ENCODE data around the gene CYP4A22. TPM values are rescaled to one million over a fixed set of nuclear protein-coding genes. Genes with fewer than 3 reads are reported as not detected.
A peak's percentile ranks its signal among the peaks of the same experiment; 100 is the strongest.
"Not testable (repeated sequence)": the region's sequence is repeated elsewhere in the genome, so short reads cannot be mapped to it uniquely, and the experiment has no call there.

CYP4A22 gene
- polyA plus RNA-seq, 2 of the 4 experiments (the other 2 are of a cell fraction), result not detected

DNA sequence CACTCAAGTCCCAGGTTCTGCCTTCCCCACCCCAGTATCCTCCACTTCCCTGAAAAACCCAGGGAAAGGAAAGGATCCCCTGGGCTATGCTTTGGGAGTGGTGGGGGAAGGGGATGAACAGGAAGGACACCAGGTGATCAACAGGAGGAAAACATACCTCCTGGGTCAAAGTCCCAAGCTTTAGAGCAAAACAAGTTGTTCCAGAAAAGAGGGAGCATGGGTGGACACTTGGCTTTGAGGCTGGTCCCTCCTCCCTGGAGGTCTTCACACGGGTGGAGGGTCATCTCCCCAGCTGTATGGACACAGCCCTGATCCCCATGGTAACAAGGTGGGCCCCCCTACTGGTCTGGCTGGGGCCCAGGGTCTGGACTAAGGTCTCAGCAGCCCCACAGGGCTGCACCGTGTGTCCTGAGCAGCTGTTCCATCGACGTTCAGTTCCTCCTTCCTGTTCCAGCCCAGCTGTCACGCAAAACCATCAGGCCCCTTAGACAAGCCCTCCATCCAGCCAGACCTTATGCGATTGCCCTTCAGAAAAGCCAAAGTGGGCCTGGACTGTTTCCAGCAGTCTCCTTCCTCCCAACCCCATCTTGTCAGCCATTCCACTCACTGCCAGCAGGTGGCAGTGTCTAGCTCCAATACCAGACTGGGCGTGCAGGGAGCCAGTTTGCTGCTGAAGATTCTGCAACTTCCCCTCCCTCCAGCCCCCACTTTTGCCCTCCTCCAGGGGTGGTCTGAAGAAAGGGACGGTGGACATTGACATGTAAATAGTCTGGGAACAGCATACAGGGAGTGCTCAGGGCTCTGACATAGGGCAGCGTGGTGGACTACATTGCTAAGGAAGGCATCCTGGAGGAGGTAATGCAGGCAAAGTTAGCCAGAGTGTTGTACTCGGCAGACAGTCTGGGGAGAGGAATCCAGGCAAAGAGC lies 55.5 kb downstream of the CYP4A22 start:
- peak; percentile 7 for FAIRE-seq
- peak; percentile 62 to 64 for DNase-seq (ENCODE audit: low read depth in 1 of 2, low spot score in 1 of 2)
- peak; percentile 47 to 61; a peak in 3 of 6 replicates for ATAC-seq
- CTCF ChIA-PET, result interaction anchor here (0.6 to 10.5 kb wide), 26 partner anchors 8 to 534 kb away, joined by 3 to 142 read pairs (median 4); no protein-coding TSS in a partner anchor
- Histone ChIP-seq H3K4me1 (peaks cover 39% of the 10 kb centered on the region), H3K4me3 (0 out of 3 replicates have a peak overlapping the region, but pooled peaks have one; percentile 25), H3K27ac (peak overlapping the region; percentile 85 to 92), H3K9me3 (no peaks in the 10 kb centered on the region), H3K4me2 (peak overlapping the region; percentile 90)
- peak; percentile 53 for TF ChIP-seq SMC3 (IDR thresholded peaks at IDR 0.05)
- TF ChIP-seq SREBF2 (IDR thresholded peaks at IDR 0.05), result no peak
- peak; percentile 58 to 73 for TF ChIP-seq RAD21 (conservative IDR thresholded peaks at IDR 0.05 in 1 of 2, IDR thresholded peaks at IDR 0.05 in 1 of 2)
- no peak for TF ChIP-seq RFX5 (IDR thresholded peaks at IDR 0.05)
- TF ChIP-seq, protein P1, sequence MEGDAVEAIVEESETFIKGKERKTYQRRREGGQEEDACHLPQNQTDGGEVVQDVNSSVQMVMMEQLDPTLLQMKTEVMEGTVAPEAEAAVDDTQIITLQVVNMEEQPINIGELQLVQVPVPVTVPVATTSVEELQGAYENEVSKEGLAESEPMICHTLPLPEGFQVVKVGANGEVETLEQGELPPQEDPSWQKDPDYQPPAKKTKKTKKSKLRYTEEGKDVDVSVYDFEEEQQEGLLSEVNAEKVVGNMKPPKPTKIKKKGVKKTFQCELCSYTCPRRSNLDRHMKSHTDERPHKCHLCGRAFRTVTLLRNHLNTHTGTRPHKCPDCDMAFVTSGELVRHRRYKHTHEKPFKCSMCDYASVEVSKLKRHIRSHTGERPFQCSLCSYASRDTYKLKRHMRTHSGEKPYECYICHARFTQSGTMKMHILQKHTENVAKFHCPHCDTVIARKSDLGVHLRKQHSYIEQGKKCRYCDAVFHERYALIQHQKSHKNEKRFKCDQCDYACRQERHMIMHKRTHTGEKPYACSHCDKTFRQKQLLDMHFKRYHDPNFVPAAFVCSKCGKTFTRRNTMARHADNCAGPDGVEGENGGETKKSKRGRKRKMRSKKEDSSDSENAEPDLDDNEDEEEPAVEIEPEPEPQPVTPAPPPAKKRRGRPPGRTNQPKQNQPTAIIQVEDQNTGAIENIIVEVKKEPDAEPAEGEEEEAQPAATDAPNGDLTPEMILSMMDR (IDR thresholded peaks at IDR 0.05), result peak; percentile 74
- no peak for TF ChIP-seq ESRRA (IDR thresholded peaks at IDR 0.05; ENCODE audit: borderline replicate concordance, low read length)
- POLR2A ChIA-PET, result no interaction called here
- WGBS (ENCODE audit: missing lambda C conversion rate), result 15% methylated on average over 7 of the region's 10 CpGs

DNA sequence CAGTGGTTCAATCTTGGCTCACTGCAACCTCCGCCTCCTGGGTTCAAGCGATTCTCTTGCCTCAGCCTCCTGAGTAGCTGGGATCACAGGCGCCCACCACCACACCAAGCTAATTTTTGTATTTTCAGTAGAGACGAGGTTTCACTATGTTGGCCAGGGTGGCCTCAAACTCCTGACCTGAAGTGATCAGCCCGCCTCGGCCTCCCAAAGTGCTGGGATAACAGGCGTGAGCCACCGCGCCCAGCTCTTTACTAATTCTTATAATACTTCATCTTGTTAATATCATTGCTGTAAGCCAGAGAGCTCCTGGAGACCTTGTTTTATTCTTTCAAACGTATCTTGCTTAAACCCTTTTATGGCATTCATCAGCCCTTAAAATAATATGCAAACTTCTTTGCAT lies 56.3 kb downstream of the CYP4A22 start:
- DNase-seq (ENCODE audit: low read depth in 1 of 2, low spot score in 1 of 2); POLR2A ChIA-PET; H3K4me3 ChIP-seq; H3K9me3 ChIP-seq; H3K4me2 ChIP-seq; ATAC-seq; FAIRE-seq: not testable (repeated sequence)
- CTCF ChIA-PET, result interaction anchor here (0.6 to 10.5 kb wide), 22 partner anchors 9 to 537 kb away, joined by 3 to 142 read pairs (median 4); no protein-coding TSS in a partner anchor
- WGBS (ENCODE audit: missing lambda C conversion rate), result 85% methylated on average over 10 of the region's 10 CpGs
- Histone ChIP-seq H3K4me1 (peaks cover 39% of the 10 kb centered on the region), H3K27ac (peak overlapping the region; percentile 85 to 92; a peak in 4 of 6 replicates)

DNA sequence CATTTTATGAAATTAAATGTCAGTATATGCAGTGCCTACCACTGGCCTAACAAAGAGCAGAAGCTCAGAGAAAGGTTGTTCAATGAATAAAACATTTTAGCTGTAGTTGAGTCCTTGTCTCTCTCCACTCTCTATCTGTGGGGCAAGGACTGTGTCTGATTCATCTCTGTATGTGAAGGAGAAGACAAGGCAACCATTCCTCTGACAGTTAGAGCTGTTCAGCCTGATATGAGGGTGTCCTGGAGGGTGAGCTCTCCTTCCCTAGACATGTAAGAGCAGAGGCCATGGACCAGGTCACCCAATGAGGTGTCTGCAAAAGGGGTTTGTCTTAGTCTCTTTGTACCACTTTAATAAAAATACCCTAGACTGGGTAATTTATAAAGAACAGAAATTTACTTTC lies 57.1 kb downstream of the CYP4A22 start:
- no peak for TF ChIP-seq CHD2 (IDR thresholded peaks at IDR 0.05; ENCODE audit: low read length, partially characterized antibody)
- TF ChIP-seq, protein P2, sequence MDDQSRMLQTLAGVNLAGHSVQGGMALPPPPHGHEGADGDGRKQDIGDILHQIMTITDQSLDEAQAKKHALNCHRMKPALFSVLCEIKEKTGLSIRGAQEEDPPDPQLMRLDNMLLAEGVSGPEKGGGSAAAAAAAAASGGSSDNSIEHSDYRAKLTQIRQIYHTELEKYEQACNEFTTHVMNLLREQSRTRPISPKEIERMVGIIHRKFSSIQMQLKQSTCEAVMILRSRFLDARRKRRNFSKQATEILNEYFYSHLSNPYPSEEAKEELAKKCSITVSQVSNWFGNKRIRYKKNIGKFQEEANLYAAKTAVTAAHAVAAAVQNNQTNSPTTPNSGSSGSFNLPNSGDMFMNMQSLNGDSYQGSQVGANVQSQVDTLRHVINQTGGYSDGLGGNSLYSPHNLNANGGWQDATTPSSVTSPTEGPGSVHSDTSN (IDR thresholded peaks at IDR 0.05), result no peak
- TF ChIP-seq TFCP2L1 (CRISPR knock-in tag; IDR thresholded peaks at IDR 0.05), result no peak
- TF ChIP-seq HEYL (CRISPR knock-in tag; IDR thresholded peaks at IDR 0.05), result no peak
- TF ChIP-seq, protein P3, sequence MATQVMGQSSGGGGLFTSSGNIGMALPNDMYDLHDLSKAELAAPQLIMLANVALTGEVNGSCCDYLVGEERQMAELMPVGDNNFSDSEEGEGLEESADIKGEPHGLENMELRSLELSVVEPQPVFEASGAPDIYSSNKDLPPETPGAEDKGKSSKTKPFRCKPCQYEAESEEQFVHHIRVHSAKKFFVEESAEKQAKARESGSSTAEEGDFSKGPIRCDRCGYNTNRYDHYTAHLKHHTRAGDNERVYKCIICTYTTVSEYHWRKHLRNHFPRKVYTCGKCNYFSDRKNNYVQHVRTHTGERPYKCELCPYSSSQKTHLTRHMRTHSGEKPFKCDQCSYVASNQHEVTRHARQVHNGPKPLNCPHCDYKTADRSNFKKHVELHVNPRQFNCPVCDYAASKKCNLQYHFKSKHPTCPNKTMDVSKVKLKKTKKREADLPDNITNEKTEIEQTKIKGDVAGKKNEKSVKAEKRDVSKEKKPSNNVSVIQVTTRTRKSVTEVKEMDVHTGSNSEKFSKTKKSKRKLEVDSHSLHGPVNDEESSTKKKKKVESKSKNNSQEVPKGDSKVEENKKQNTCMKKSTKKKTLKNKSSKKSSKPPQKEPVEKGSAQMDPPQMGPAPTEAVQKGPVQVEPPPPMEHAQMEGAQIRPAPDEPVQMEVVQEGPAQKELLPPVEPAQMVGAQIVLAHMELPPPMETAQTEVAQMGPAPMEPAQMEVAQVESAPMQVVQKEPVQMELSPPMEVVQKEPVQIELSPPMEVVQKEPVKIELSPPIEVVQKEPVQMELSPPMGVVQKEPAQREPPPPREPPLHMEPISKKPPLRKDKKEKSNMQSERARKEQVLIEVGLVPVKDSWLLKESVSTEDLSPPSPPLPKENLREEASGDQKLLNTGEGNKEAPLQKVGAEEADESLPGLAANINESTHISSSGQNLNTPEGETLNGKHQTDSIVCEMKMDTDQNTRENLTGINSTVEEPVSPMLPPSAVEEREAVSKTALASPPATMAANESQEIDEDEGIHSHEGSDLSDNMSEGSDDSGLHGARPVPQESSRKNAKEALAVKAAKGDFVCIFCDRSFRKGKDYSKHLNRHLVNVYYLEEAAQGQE (IDR thresholded peaks at IDR 0.05), result no peak
- no peak for TF ChIP-seq RNF2 (IDR thresholded peaks at IDR 0.05; ENCODE audit: borderline replicate concordance, low read depth)
- TF ChIP-seq MAZ (IDR thresholded peaks at IDR 0.05; ENCODE audit: borderline replicate concordance, low read depth, low read length), result no peak
- no peak for TF ChIP-seq FOSL2 (IDR thresholded peaks at IDR 0.05)
- TF ChIP-seq FOSL2 (CRISPR knock-in tag; IDR thresholded peaks at IDR 0.05), result no peak
- no peak for TF ChIP-seq SREBF2 (IDR thresholded peaks at IDR 0.05)
- TF ChIP-seq HOXB13 (CRISPR knock-in tag; IDR thresholded peaks at IDR 0.05; ENCODE audit: low read depth), result no peak
- TF ChIP-seq GATA3 (IDR thresholded peaks at IDR 0.05; ENCODE audit: borderline replicate concordance), result no peak
- no peak for TF ChIP-seq CEBPB (IDR thresholded peaks at IDR 0.05)
- no peak for TF ChIP-seq RFX5 (IDR thresholded peaks at IDR 0.05)
- TF ChIP-seq CBX2 (IDR thresholded peaks at IDR 0.05; ENCODE audit: borderline replicate concordance, low read depth), result no peak
- TF ChIP-seq EHF (CRISPR knock-in tag; IDR thresholded peaks at IDR 0.05), result no peak
- no peak for TF ChIP-seq POLR2A (IDR thresholded peaks at IDR 0.05; ENCODE audit: low read length)
- TF ChIP-seq, protein P4, sequence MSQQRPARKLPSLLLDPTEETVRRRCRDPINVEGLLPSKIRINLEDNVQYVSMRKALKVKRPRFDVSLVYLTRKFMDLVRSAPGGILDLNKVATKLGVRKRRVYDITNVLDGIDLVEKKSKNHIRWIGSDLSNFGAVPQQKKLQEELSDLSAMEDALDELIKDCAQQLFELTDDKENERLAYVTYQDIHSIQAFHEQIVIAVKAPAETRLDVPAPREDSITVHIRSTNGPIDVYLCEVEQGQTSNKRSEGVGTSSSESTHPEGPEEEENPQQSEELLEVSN (IDR thresholded peaks at IDR 0.05; ENCODE audit: borderline replicate concordance, low read depth), result no peak
- no peak for TF ChIP-seq EHMT2 (IDR thresholded peaks at IDR 0.05; ENCODE audit: low read depth)
- no peak overlapping the region for H3K4me3 ChIP-seq
- DNase-seq (ENCODE audit: low read depth in 1 of 2, low spot score in 1 of 2) (no peak), FAIRE-seq (no peak), ATAC-seq (no peak)
- H3K27ac ChIP-seq, result no peak overlapping the region
- ChIA-PET POLR2A (no interaction called here), CTCF (interaction anchor here (1.1 to 10.5 kb wide), 6 partner anchors 17 to 516 kb away, joined by 3 to 142 read pairs (median 8); no protein-coding TSS in a partner anchor)
- peaks cover 39% of the 10 kb centered on the region for H3K4me1 ChIP-seq
- H3K9me3 ChIP-seq, result no peaks in the 10 kb centered on the region
- no peak overlapping the region for H3K4me2 ChIP-seq

DNA sequence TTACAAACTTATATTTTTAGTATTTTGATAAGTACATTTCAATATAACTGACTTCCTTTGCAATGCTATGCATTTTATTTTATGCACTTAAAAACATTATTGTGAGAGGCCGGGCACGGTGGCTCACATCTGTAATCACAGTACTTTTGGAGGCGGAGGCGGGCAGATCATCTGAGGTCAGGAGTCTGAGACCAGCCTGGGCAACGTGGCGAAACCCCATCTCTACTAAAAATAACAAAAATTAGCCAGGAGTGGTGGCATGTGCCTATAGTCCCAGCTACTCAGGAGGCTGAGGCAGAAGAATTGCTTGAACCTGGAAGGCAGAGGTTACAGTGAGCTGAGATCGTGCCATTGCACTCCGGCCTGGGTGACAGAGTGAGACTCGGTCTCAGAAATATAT lies 58.7 kb downstream of the CYP4A22 start:
- ATAC-seq; DNase-seq (ENCODE audit: low read depth in 1 of 2, low spot score in 1 of 2); H3K27ac ChIP-seq; POLR2A ChIA-PET; H3K4me2 ChIP-seq; H3K4me3 ChIP-seq; FAIRE-seq; H3K9me3 ChIP-seq: not testable (repeated sequence)
- CTCF ChIA-PET, result interaction anchor here (10.5 kb wide), 1 partner anchor 19 kb away, joined by 142 read pairs; no protein-coding TSS in a partner anchor
- H3K4me1 ChIP-seq, result peaks cover 23% of the 10 kb centered on the region
- 88% methylated on average over 9 of the region's 9 CpGs for WGBS (ENCODE audit: missing lambda C conversion rate)

Data from A549 (cell line).